GM21717 (cell line): ENCODE results near the gene HSPA9.

Source experiments
- ATAC-seq: cut with Tn5 transposase; IDR thresholded peaks from one replicate; pipeline ENCODE4 v1.9.1; 2021; ENCODE audit warnings: mild to moderate bottlenecking, moderate library complexity; ENCODE audit not compliant: unreplicated experiment

Gene HSPA9

DNA sequence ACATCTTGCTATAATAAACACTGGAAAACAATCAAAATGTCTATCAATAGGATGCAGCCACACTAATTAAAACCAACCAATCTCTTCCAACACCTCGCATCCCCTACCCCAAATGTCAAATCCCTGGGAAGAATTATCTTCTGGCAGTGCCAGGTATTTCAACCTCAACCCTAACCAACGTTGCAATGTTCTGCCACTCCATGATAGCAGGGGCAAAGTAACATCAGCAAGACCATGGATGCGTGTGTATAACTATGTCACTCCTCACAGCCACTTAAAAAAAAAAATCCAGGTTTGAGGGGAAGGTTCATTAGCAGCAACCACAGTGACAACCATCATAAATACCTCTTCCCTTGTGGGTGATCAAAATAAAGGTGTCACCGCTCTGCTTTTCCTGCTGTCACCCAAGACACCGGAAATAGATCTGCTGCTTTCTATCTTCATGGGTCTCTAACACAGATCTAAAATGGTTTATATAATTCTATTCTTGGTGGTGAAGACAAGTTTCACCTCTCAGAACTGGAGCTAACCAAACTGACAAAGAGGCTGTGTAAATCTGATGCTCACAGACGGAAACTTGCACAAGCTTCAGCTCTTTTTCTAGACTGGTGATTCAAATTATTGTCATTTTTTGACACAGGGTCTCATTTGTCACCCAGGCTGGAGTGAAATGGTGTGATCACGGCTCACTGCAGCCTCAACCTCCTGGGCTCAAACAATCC, 9.9 kb downstream of the HSPA9 start:
- no peak for ATAC-seq

GRCh38 chr5:138564242-138564641, 11.0 kb downstream of the HSPA9 start:
- no peak for ATAC-seq

DNA sequence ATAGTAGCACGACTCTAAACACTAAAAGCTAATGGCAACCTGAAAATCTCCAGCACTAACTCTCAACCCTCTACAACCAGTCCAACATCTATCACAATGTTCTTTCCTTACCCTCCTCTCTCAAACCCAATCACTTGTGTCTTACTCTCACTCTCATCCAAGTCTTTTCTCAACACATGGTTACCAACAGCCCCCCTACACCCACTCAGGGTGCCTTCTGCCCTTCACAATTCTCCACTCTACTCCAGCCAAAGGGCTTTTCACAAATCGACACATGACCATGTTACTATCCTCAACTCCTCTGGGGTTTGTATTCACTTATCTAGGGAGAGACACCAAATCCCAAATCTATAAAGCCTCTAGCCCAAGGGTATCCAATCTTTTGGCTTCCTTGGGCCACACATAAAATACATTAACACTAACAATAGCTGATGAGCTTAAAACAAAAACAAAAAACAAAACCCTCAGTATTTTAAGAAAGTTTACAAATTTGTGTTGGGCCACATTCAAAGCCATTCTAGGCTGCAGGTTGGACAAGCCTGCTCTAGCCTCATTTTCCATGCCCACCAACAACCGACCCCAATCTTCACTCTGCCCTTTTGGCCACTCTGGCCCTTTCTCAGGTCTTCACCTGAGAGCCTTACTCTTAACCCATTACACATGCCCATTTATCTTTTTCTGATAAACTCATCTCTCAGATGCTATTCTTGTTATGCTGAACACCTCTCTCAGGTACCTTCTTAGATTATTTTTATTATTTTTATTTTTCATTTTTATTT, 11.7 kb downstream of the HSPA9 start:
- ATAC-seq: no peak

DNA sequence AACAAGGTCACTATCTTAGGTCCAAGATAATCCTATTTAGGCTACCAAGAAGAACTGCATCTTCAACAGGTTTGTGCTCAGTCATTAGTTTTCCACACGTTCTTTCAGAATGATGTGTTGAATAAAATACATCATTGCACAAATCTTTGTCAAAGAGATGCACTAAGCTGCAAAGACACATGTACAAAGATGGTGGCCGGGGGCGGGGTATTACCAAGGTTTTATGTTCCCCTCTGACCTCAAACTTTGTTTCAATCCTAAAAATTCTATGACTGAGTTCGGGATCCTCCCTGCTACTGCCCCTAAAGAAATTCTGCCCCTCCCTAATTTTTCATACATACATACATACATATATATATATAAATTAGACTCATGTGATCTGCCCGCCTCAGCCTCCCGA, 14.2 kb downstream of the HSPA9 start:
- no peak for ATAC-seq

DNA sequence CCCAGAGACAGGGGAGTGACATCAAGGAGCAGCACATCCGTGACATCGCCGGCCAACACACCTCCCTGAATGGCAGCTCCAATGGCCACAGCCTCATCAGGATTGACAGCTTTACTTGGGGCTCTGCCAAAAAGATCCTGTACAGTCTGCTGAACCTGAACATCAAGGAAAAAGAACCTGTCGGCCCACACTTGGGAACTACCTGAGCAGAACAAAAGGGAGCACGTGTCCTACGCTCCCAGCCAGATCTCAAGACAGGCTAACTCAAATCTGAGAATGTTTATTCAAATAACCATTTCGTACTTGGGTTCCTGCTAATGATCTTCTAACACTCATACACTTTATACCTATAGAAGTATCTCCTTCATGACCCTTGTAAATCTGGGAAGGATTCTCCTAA, 15.3 kb downstream of the HSPA9 start:
- ATAC-seq: no peak

- no peak for ATAC-seq
Measured at GRCh38 chr5:138557677-138558076, 17.5 kb downstream of the HSPA9 start.

GRCh38 chr5:138554143-138554542, 21.1 kb downstream of the HSPA9 start:
- ATAC-seq: no peak

DNA sequence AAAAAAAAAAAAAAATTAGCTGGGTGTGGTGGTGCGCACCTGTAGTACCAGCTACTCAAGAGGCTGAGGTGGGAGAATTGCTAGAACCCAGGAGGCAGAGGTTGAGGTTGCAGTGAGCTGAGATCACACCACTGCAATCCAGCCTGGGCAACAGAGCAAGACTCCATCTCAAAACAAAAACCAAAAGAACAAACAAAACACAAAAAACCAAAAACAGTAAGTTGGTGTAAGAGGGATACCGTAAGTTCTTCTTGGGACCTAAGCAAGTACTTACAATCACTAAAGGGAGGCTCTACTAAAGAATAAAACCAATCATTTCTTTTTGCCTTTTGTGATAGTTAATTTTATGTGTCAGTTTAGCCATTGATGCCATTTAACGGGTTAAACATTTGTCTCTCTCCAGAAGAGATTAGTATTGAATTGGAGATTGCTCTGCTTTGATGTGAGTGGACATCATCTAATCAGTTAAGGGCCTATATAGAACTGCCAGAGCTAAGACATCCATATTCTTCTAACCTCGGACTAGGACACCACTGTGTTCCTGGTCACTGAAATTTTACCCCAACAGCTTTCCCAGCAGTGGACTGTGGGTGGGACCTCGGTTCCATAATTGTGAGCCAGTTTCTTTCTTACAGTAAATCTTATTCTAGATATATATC, 21.6 kb downstream of the HSPA9 start:
- no peak for ATAC-seq

DNA sequence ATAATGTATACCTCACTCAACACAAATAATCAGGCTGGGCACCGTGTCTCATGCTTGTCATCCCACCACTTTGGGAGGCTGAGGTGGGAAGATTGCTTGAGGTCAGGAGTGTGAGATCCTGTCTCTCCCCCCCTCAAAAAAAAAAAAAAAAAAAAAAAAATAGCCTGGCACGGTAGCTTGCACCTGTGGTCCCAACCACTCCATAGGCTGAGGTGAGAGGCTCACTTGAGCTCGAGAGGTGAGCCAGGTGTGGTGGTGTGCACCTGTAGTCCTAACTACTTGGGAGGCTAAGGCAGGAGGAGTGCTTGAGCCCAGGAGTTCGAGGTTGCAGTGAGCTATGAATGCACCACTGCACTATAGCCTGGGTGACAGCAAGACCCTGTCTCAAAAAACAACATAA, 22.5 kb downstream of the HSPA9 start:
- ATAC-seq: no peak

DNA sequence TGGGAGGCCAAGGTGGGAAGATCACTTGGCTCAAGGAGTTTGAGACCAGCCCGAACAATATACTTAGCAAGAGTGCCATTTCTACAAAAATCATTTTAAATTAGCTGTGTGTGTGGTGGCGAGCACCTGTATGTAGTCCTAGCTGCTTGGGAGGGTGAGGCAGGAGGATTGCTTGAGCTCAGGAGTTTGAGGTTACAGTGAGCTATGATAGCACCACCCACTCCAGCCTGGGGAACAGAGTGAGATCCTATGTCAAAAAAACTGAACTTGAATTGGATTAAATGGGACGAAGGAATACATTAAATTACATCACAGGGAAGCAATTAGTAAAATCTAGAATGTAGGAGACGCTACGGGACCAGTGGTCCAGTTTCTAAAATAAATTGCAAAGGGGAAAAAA, 25.8 kb downstream of the HSPA9 start:
- ATAC-seq: no peak

GRCh38 chr5:138545919-138546562, 29.2 kb downstream of the HSPA9 start:
- ATAC-seq: no peak

GRCh38 chr5:138544181-138545134, 30.7 kb downstream of the HSPA9 start:
- ATAC-seq: no peak

DNA sequence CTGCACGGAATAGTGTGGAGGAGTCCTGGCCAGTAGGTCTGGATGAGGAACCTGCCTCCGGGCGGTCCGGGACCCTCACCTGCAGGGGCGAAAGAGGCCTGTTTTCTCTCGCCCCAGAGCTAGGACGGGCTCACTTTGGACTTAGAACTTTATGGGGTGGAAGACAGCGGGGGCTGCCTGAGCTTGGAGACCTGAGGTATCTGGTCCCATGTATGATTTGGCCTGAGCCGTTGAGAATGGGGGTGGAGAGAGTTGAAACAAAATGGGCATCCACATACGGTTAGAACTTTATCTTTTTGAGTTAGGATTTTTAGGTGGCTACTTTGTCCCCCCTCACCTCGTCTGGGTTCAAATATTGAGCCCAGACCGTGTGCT, 31.5 kb downstream of the HSPA9 start:
- ATAC-seq: peak; percentile 51

DNA sequence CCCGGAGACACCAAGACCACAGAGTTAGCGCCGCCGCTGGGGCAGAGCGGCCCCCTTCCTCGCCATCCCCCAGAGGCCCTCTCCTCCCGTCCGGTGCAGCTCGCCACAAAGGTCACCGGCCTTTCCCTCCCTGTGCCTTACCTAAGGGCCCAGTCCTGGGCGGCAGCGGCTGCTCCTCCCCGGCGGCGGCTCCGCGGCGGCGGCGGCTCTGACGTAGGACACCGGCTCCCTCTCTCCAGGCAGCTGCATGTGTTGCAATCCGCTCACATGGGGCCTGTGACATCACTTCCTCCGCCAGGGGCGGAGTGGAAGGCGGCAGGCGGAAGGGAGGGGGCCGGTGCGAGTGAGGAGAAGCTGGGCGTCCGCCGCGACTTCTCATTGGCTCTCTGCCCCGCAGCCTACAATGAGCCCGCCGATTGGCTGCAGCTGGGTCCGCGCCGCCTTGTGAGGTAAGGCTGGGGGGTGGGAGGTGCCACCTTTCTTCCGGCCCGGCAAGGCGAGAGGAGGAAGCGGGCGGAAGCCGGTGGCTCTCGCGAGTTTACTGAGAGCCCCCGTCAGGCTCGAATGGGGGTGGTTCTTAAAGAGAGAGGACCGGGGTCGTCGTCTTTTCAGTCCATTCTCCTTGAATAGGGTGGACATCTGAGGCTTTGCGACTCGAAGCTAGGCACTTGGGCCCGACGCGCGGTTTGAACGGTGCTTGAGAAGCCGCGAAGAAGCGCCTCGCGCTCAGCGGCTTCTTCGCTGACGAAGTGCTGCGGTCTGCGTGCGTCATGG, 32.1 kb downstream of the HSPA9 start, which contains the start of gene ETF1:
Gene ETF1, minus strand, starts transcription at position 281 of the 774 bp plus-strand sequence. CDS start 318 bp downstream, outside the sequence.
- ATAC-seq: peak; percentile 94

- ATAC-seq: no peak
Measured at GRCh38 chr5:138542180-138542955, 32.8 kb downstream of the HSPA9 start.

DNA sequence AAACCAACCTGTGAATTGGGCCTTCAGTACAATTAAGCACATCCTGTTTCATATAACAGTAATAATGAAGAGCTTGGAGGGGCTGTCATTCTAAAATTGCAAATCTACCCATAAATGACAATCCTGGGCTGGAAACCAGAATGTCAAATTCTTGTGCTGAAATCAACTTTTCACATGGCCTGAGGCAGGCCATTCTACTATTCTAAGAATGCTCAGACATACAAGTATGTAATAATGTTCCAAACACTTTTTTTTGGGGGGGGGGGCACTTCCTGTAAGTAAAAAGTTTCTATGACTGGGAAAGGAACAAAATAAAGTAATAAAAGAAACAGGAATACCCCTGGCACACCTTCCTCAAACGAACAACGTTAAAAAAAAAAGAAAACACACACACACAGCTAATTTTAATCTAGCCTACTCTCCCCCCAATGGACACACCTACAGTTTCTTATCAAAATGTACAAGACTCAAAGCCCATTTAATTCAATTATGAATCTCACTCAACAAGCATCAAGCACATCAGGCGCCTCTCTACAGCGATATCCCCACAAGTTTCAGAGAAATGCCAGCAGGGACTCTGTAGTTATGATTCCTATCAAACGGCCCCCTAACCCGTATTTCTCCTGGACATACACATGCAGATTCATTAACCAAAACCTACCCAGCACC, 33.6 kb downstream of the HSPA9 start:
- ATAC-seq: no peak

- ATAC-seq: no peak
Measured at GRCh38 chr5:138539791-138540190, 35.4 kb downstream of the HSPA9 start.

GRCh38 chr5:138538943-138539627, 36.1 kb downstream of the HSPA9 start:
- no peak for ATAC-seq
